ENCODE results near the gene PRKAR2B. TPM values are rescaled to one million over a fixed set of nuclear protein-coding genes. Genes with fewer than 3 reads are reported as not detected.
"Not testable (repeated sequence)": the region's sequence is repeated elsewhere in the genome, so short reads cannot be mapped to it uniquely, and the experiment has no call there.

PRKAR2B gene
- total RNA-seq, 1 experiment from 2014 or later: 6.2 TPM

- H3K4me1 ChIP-seq (replicated peaks): peaks cover 19% of the 10 kb centered on the region
- H3K9me3 ChIP-seq (replicated peaks): no peaks in the 10 kb centered on the region
- no peaks in the 10 kb centered on the region; the same call in 1 of the 2 replicates for H3K27me3 ChIP-seq (replicated peaks)
- no peak overlapping the region for H3K4me3 ChIP-seq
- H3K36me3 ChIP-seq: no peaks in the 10 kb centered on the region
- H3K27ac ChIP-seq: no peak overlapping the region
- DNase-seq (ENCODE audit: low read depth in 1 of 2, low spot score in 2 of 2): no peak
Observed at GRCh38 chr7:107046491-107047259, 2.2 kb downstream of the PRKAR2B start.

DNA sequence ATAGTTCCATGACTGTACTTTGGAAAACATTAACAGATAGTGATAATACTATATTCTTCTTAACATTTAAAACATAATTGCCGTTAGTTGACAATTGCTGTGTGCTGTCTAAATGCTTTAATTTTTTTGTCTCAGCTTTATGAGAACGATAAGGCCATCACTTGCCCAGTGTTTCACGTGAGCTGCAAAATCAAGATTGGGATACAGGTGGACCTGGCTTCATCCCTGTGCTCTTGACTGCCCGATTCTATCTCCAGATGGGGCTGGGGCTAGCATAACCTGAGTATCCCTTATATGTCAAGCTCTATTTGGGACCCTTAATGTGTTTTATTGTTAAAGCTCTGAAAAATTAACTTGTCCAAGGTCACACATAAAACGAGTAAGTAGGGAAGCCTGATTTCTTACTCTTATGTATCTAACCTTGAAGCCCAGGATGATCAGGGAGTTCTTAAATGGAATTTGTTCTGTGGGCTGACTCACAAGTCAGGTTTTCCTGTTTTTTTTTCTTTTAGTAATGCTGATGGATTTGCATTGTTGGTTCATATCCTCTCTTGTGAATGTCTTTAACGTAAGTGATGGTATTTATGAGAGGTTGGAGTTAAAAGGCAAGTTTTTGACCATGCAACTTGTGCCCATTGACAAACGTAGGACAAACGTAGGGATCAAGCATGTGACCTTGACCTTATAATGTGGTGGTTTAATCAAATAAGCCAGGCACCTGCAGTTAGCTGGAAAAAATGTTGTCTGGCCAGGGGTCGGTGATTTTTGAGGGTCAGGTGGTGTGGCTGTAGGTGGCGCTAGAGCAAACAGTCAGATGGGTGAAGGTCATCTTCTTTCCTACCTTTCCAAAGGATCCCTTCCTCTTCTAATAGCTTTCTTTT is 3.6 kb downstream of the PRKAR2B start:
- Histone ChIP-seq H3K27me3 (replicated peaks) (no peaks in the 10 kb centered on the region; the same call in 1 of the 2 replicates), H3K36me3 (no peaks in the 10 kb centered on the region), H3K27ac (no peak overlapping the region), H3K9me3 (replicated peaks) (no peaks in the 10 kb centered on the region), H3K4me1 (replicated peaks) (peaks cover 19% of the 10 kb centered on the region), H3K4me3 (no peak overlapping the region)
- no peak for DNase-seq (ENCODE audit: low read depth in 1 of 2, low spot score in 2 of 2)

- peaks cover 18% of the 10 kb centered on the region for H3K4me1 ChIP-seq (replicated peaks)
- H3K36me3 ChIP-seq: no peaks in the 10 kb centered on the region
- DNase-seq (ENCODE audit: low read depth in 1 of 2, low spot score in 2 of 2): no peak
- H3K9me3 ChIP-seq (replicated peaks): no peaks in the 10 kb centered on the region
- no peaks in the 10 kb centered on the region; the same call in 1 of the 2 replicates for H3K27me3 ChIP-seq (replicated peaks)
- no peak overlapping the region for H3K4me3 ChIP-seq
- H3K27ac ChIP-seq: no peak overlapping the region
Observed at GRCh38 chr7:107048783-107049418, 4.4 kb downstream of the PRKAR2B start.

DNA sequence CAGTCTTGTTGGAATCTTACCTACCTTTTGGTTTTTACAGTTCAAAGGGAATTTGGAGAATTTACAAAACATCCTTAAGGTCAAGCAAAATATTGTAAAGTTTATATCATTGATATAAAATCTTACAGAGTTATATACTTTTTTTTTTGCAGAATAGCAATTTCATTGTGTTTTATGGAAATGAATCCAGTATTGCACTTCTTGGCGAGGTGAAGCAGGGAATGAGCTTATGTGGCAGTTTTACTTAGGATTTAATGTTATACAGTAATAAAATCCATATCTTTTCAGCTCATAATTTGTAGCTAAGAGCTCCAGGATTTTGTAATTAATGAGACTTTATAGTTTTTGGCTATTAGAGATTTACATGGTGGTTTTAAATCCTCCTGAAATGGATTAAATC is 5.0 kb downstream of the PRKAR2B start:
- Histone ChIP-seq H3K36me3 (no peaks in the 10 kb centered on the region), H3K27ac (no peak overlapping the region), H3K4me1 (replicated peaks) (peaks cover 13% of the 10 kb centered on the region), H3K27me3 (replicated peaks) (no peaks in the 10 kb centered on the region; the same call in 1 of the 2 replicates), H3K9me3 (replicated peaks) (no peaks in the 10 kb centered on the region), H3K4me3 (no peak overlapping the region)
- DNase-seq (ENCODE audit: low read depth in 1 of 2, low spot score in 2 of 2): no peak

- no peak overlapping the region for H3K4me3 ChIP-seq
- H3K27me3 ChIP-seq (replicated peaks): no peaks in the 10 kb centered on the region; the same call in 1 of the 2 replicates
- no peak for DNase-seq (ENCODE audit: low read depth in 1 of 2, low spot score in 2 of 2)
- H3K36me3 ChIP-seq: no peaks in the 10 kb centered on the region
- peaks cover 13% of the 10 kb centered on the region for H3K4me1 ChIP-seq (replicated peaks)
- H3K9me3 ChIP-seq (replicated peaks): no peaks in the 10 kb centered on the region
- no peak overlapping the region for H3K27ac ChIP-seq
Observed at GRCh38 chr7:107049971-107050532, 5.5 kb downstream of the PRKAR2B start.

DNA sequence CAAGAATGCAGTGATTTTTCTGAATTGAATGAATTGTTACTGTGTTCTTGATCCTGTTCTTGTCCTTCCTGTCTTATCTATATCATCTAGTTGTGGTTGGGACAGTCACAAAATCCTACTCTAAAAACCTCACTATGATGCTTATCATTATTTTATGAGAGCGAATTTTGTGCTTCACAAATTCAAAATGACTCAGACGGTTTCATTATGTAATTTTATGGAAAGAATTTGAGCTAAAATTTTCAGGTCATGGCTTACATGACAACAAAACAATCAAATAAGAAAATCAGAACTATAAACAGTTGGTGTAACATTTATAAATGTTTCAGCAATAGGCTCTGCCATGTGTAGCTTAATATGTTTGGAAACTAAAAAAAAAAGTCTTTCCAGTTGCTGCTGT is 6.9 kb downstream of the PRKAR2B start:
- Histone ChIP-seq H3K9me3 (replicated peaks) (no peaks in the 10 kb centered on the region), H3K4me1 (replicated peaks) (peaks cover under 1% of the 10 kb centered on the region), H3K27ac (no peak overlapping the region), H3K36me3 (no peaks in the 10 kb centered on the region), H3K4me3 (no peak overlapping the region), H3K27me3 (replicated peaks) (no peaks in the 10 kb centered on the region)
- DNase-seq (ENCODE audit: low read depth in 1 of 2, low spot score in 2 of 2): no peak

DNA sequence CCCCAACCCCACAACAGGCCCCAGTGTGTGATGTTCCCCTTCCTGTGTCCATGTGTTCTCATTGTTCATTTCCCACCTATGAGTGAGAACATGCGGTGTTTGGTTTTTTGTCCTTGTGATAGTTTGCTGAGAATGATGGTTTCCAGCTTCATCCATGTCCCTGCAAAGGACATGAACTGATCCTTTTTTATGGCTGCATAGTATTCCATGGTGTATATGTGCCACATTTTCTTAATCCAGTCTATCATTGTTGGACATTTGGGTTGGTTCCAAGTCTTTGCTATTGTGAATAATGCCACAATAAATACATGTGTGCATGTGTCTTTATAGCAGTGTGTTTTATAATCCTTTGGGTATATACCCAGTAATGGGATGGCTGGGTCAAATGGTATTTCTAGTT is 10.5 kb downstream of the PRKAR2B start:
- H3K27me3 ChIP-seq (replicated peaks): not testable (repeated sequence)

DNA sequence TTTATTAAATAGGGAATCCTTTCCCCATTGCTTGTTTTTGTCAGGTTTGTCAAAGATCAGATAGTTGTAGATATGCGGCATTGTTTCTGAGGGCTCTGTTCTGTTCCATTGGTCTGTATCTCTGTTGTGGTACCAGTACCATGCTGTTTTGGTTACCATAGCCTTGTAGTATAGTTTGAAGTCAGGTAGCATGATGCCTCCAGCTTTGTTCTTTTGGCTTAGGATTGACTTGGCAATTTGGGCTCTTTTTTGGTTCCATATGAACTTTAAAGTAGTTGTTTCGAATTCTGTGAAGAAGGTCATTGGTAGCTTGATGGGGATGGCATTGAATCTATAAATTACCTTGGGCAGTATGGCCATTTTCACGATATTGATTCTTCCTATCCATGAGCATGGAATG is 11.6 kb downstream of the PRKAR2B start:
- DNase-seq (ENCODE audit: low read depth in 1 of 2, low spot score in 2 of 2); H3K27ac ChIP-seq; H3K9me3 ChIP-seq (replicated peaks); H3K36me3 ChIP-seq; H3K4me3 ChIP-seq; H3K4me1 ChIP-seq (replicated peaks); H3K27me3 ChIP-seq (replicated peaks): not testable (repeated sequence)

More for the DNA sequence above, 10.5 kb downstream of the PRKAR2B start:
- H3K4me1 ChIP-seq (replicated peaks); DNase-seq (ENCODE audit: low read depth in 1 of 2, low spot score in 2 of 2); H3K4me3 ChIP-seq; H3K27ac ChIP-seq; H3K36me3 ChIP-seq; H3K9me3 ChIP-seq (replicated peaks): not testable (repeated sequence)

DNA sequence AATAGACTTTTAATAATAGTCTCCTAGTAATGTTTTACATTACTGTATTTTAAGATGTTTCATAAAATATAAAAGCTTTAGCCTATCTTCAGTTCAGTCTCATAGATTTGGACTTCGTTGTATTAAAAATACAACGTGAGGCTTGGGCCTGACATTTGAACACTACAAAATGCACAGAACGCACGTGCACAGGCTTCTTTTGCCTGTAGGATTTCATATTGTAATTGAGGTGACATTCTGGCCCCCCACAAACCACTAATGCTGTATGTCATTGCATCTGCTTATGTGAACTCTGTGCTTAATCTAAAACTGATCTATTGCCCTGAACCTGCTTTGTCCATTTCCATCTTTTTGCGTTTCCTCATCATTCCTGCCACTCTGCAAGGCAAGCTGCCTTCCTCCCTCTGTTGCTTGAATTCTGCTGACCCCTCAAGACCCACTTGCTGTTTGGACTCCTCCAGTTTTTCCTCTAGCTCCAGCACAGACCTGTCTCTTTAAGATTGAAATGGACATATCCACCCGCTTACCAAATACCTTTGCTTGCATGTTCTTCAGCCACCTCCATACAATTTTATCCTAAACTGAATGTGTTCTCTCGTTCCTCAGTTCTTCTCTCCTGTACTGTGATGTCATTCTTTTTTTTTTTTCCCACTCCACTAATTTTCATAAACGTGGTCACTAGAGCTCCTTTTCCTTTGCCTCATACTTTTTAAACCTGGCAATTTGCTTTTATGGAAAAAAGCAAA is 12.4 kb downstream of the PRKAR2B start:
- 0 out of 2 replicates have a peak, but pooled peaks cover 7% of the 10 kb centered on the region for H3K27me3 ChIP-seq (replicated peaks)
- H3K4me3 ChIP-seq: no peak overlapping the region
- no peaks in the 10 kb centered on the region for H3K36me3 ChIP-seq
- DNase-seq (ENCODE audit: low read depth in 1 of 2, low spot score in 2 of 2): no peak
- no peak overlapping the region for H3K27ac ChIP-seq
- no peaks in the 10 kb centered on the region for H3K4me1 ChIP-seq (replicated peaks)
- no peaks in the 10 kb centered on the region for H3K9me3 ChIP-seq (replicated peaks)

- Histone ChIP-seq H3K27ac (no peak overlapping the region), H3K9me3 (replicated peaks) (no peaks in the 10 kb centered on the region), H3K27me3 (replicated peaks) (0 out of 2 replicates have a peak, but pooled peaks cover 7% of the 10 kb centered on the region), H3K4me1 (replicated peaks) (no peaks in the 10 kb centered on the region), H3K4me3 (no peak overlapping the region), H3K36me3 (no peaks in the 10 kb centered on the region)
- DNase-seq (ENCODE audit: low read depth in 1 of 2, low spot score in 2 of 2): no peak
Observed at GRCh38 chr7:107057474-107057833, 12.9 kb downstream of the PRKAR2B start.

DNA sequence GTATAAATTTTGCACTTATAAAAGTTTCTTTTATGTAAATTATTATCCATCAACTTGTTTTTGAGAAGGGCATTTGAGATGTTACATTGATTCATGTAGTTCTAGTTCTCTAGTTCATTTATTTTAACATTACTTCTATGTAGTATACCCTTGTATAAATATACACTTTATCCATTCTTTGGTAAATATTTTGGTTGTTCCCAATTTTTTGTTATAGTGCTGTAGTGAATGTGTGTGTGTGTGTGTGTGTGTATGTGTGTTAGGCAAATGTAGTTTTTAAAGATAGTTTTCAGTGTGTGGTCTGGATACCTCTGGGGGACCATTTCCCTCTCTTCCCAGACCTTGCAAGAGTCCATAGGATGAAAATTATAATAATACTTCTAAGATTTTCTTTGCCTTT is 15.0 kb downstream of the PRKAR2B start:
- Histone ChIP-seq H3K4me1 (replicated peaks) (no peaks in the 10 kb centered on the region), H3K4me3 (no peak overlapping the region), H3K27ac (no peak overlapping the region), H3K27me3 (replicated peaks) (0 out of 2 replicates have a peak, but pooled peaks cover 7% of the 10 kb centered on the region), H3K36me3 (no peaks in the 10 kb centered on the region), H3K9me3 (replicated peaks) (no peaks in the 10 kb centered on the region)
- DNase-seq (ENCODE audit: low read depth in 1 of 2, low spot score in 2 of 2): no peak

- H3K9me3 ChIP-seq (replicated peaks): no peaks in the 10 kb centered on the region
- H3K27me3 ChIP-seq (replicated peaks): 0 out of 2 replicates have a peak, but pooled peaks cover under 1% of the 10 kb centered on the region
- H3K36me3 ChIP-seq: no peaks in the 10 kb centered on the region
- DNase-seq (ENCODE audit: low read depth in 1 of 2, low spot score in 2 of 2): no peak
- no peak overlapping the region for H3K27ac ChIP-seq
- H3K4me3 ChIP-seq: no peak overlapping the region
- H3K4me1 ChIP-seq (replicated peaks): peaks cover 6% of the 10 kb centered on the region
Observed at GRCh38 chr7:107063245-107064120, 19.0 kb downstream of the PRKAR2B start.
